Neuronal stem cell (in vitro differentiated cells): Measurements from ENCODE around the gene UNKL.
A peak's percentile ranks its signal among the peaks of the same experiment; 100 is the strongest.

Experiments
- DNase-seq: peaks from one replicate; pipeline ENCODE4 v3.0.0-alpha.2; 2013; ENCODE audit warnings: low spot score
- H2AFZ ChIP-seq: one replicate; pipeline ENCODE4 v1.6.1; 2013; ENCODE audit warnings: mild to moderate bottlenecking, low read length, inconsistent platforms
- H2AK5ac ChIP-seq: 2 replicates; pipeline ENCODE4 v1.6.1; 2013; ENCODE audit warnings: low read depth, mild to moderate bottlenecking, inconsistent platforms, low read length, moderate library complexity, mixed read lengths
- H2BK120ac ChIP-seq: 2 replicates; pipeline ENCODE4 v1.6.1; 2013; ENCODE audit warnings: low read depth, mild to moderate bottlenecking, inconsistent platforms, low read length, moderate library complexity, mixed read lengths
- H2BK12ac ChIP-seq: one replicate; pipeline ENCODE4 v1.6.1; 2013; ENCODE audit warnings: low read length, inconsistent platforms
- H2BK15ac ChIP-seq: 2 replicates; pipeline ENCODE4 v1.6.1; 2013; ENCODE audit warnings: mild to moderate bottlenecking, low read length, inconsistent platforms, mixed read lengths
- H2BK5ac ChIP-seq: one replicate; pipeline ENCODE4 v1.6.1; 2013; ENCODE audit warnings: inconsistent platforms, mild to moderate bottlenecking, low read length, moderate library complexity
- H3K14ac ChIP-seq: one replicate; pipeline ENCODE4 v1.6.1; 2013; ENCODE audit warnings: low read length, inconsistent platforms
- H3K18ac ChIP-seq: 2 replicates; pipeline ENCODE4 v1.6.1; 2013; ENCODE audit warnings: low read length, inconsistent platforms
- H3K23ac ChIP-seq: 2 replicates; pipeline ENCODE4 v1.6.1; 2013; ENCODE audit warnings: low read depth, mild to moderate bottlenecking, mixed read lengths, low read length, inconsistent platforms; ENCODE audit not compliant: poor library complexity
- H3K27ac ChIP-seq: replicated peaks from 3 replicates; pipeline ENCODE4 v1.5.1; 2013; ENCODE audit warnings: low read length, inconsistent platforms
- H3K27me3 ChIP-seq, 3 experiments: 2 replicates each; pipeline ENCODE4 v1.6.1; 2013; ENCODE audit warnings: low read length in 3 of 3, mild to moderate bottlenecking in 2 of 3, inconsistent platforms in 1 of 3, low read depth in 1 of 3, mixed read lengths in 1 of 3, moderate library complexity in 1 of 3; ENCODE audit not compliant: control insufficient read depth in 3 of 3, insufficient read depth in 3 of 3
- H3K36me3 ChIP-seq, 2 donors: replicated peaks in 1 of 2; 2 replicates each; pipeline ENCODE4 v1.6.1; 2013; ENCODE audit warnings: low read length in 2 of 2; ENCODE audit not compliant: control insufficient read depth in 2 of 2, insufficient read depth in 2 of 2
- H3K4ac ChIP-seq: 2 replicates; pipeline ENCODE4 v1.6.1; 2013; ENCODE audit warnings: inconsistent platforms, mild to moderate bottlenecking, low read length, moderate library complexity
- H3K4me1 ChIP-seq, 2 donors: 1 replicate in 1 of 2; 2 replicates in 1 of 2; pipeline ENCODE4 v1.6.1; 2013; ENCODE audit warnings: low read length in 2 of 2, low read depth in 1 of 2; ENCODE audit not compliant: control insufficient read depth in 2 of 2, insufficient read depth in 1 of 2
- H3K4me2 ChIP-seq: one replicate; pipeline ENCODE4 v1.6.1; 2013; ENCODE audit warnings: mild to moderate bottlenecking, low read length, inconsistent platforms; ENCODE audit not compliant: insufficient read depth, poor library complexity, severe bottlenecking
- H3K4me3 ChIP-seq, 2 donors: 2 replicates each; pipeline ENCODE4 v1.5.1; 2013; ENCODE audit warnings: low read length in 2 of 2, mild to moderate bottlenecking in 2 of 2, inconsistent platforms in 1 of 2, moderate library complexity in 1 of 2
- H3K79me1 ChIP-seq: one replicate; pipeline ENCODE4 v1.6.1; 2013; ENCODE audit warnings: low read depth, mild to moderate bottlenecking, inconsistent platforms, low read length, moderate library complexity
- H3K9ac ChIP-seq: one replicate; pipeline ENCODE4 v1.6.1; 2013; ENCODE audit warnings: mild to moderate bottlenecking, low read depth, low read length, inconsistent platforms; ENCODE audit not compliant: poor library complexity
- H3K9me3 ChIP-seq, 2 donors: replicated peaks in 1 of 2; 2 replicates each; pipeline versions ENCODE3 to v1.6.1; 2013; ENCODE audit warnings: low read length in 2 of 2, mild to moderate bottlenecking in 2 of 2, inconsistent platforms in 1 of 2, low read depth in 1 of 2, mixed read lengths in 1 of 2, moderate library complexity in 1 of 2; ENCODE audit not compliant: control insufficient read depth in 2 of 2, insufficient read depth in 1 of 2
- H4K8ac ChIP-seq: one replicate; pipeline ENCODE4 v1.6.1; 2013; ENCODE audit warnings: low read depth, mild to moderate bottlenecking, inconsistent platforms, low read length, moderate library complexity
- H4K91ac ChIP-seq: one replicate; pipeline ENCODE4 v1.6.1; 2013; ENCODE audit warnings: low read length, low read depth, mild to moderate bottlenecking, inconsistent platforms; ENCODE audit not compliant: poor library complexity
- WGBS, 2 donors: extraction: QIAGEN DNeasy Blood & Tissue Kit; methylation state at CpG; one replicate each; pipeline ENCODE4 v1.1.7; 2013; ENCODE audit warnings: missing lambda C conversion rate in 2 of 2, mixed read lengths in 1 of 2; ENCODE audit not compliant: insufficient read length in 2 of 2, insufficient replicate concordance in 1 of 2; ENCODE audit errors: extremely low coverage in 2 of 2; 5-methylcytosine and 5-hydroxymethylcytosine counted together

UNKL gene

GRCh38 chr16:1374418-1375297 is 39.8 kb downstream of the UNKL start:
- Histone ChIP-seq H3K9ac (no peak overlapping the region), H3K9me3 (no peaks in the 10 kb centered on the region), H3K36me3 (peaks cover 8 to 12% of the 10 kb centered on the region in 2 donors), H2AFZ (no peak overlapping the region), H3K4ac (no peak overlapping the region), H3K4me1 (peaks cover 2 to 10% of the 10 kb centered on the region in 2 donors), H4K8ac (no peak overlapping the region), H3K18ac (peak overlapping the region; percentile 38), H3K27me3 (no peaks in the 10 kb centered on the region), H3K27ac (no peak overlapping the region), H3K4me3 (no peak overlapping the region), H3K79me1 (peaks cover 28% of the 10 kb centered on the region), H3K14ac (peak overlapping the region; percentile 21), H2BK15ac (no peak overlapping the region), H2AK5ac (no peak overlapping the region), H2BK12ac (no peak overlapping the region), H3K23ac (peak overlapping the region; percentile 55), H3K4me2 (no peak overlapping the region), H4K91ac (no peak overlapping the region), H2BK5ac (no peak overlapping the region), H2BK120ac (no peak overlapping the region)
- WGBS, 2 donors, result no CpG with 5 or more reads among the region's 46 CpGs
- no peak for DNase-seq

GRCh38 chr16:1372292-1372950 is 42.1 kb downstream of the UNKL start:
- H2AK5ac ChIP-seq, result no peak overlapping the region

GRCh38 chr16:1371054-1371978 is 43.2 kb downstream of the UNKL start:
- H3K4ac ChIP-seq, result no peak overlapping the region
- no peak overlapping the region for H2BK5ac ChIP-seq
- H3K27me3 ChIP-seq, result no peaks in the 10 kb centered on the region
- H4K91ac ChIP-seq, result no peak overlapping the region
- H3K9me3 ChIP-seq, result no peaks in the 10 kb centered on the region
- H3K4me1 ChIP-seq, result no peaks in the 10 kb centered on the region
- H3K14ac ChIP-seq, result no peak overlapping the region
- no peak overlapping the region for H2BK15ac ChIP-seq
- peak overlapping the region; percentile 22 for H2BK12ac ChIP-seq
- no peak overlapping the region for H3K27ac ChIP-seq
- H3K18ac ChIP-seq, result no peak overlapping the region
- H3K23ac ChIP-seq, result no peak overlapping the region
- peak overlapping the region; percentile 65 for H4K8ac ChIP-seq
- no peak overlapping the region for H2BK120ac ChIP-seq
- H3K4me2 ChIP-seq, result no peak overlapping the region
- H3K4me3 ChIP-seq, result no peak overlapping the region
- H2AK5ac ChIP-seq, result no peak overlapping the region
- DNase-seq, result no peak
- H2AFZ ChIP-seq, result no peak overlapping the region
- H3K36me3 ChIP-seq, result peaks cover 19 to 21% of the 10 kb centered on the region in 2 donors
- H3K79me1 ChIP-seq, result peaks cover 18% of the 10 kb centered on the region
- peak overlapping the region; percentile 44 for H3K9ac ChIP-seq
- WGBS, 2 donors, result no CpG with 5 or more reads among the region's 33 CpGs

More at GRCh38 chr16:1372292-1372950, 42.1 kb downstream of the UNKL start:
- Histone ChIP-seq H2BK5ac (no peak overlapping the region), H3K79me1 (peaks cover 15% of the 10 kb centered on the region), H3K4me2 (no peak overlapping the region), H3K4me1 (no peaks in the 10 kb centered on the region), H2BK120ac (no peak overlapping the region), H3K36me3 (peaks cover 12% of the 10 kb centered on the region in 2 donors), H3K27me3 (no peaks in the 10 kb centered on the region), H3K18ac (no peak overlapping the region), H2BK15ac (no peak overlapping the region), H3K4me3 (no peak overlapping the region), H3K27ac (no peak overlapping the region), H3K4ac (no peak overlapping the region), H3K14ac (no peak overlapping the region), H4K91ac (no peak overlapping the region), H3K23ac (no peak overlapping the region), H4K8ac (no peak overlapping the region), H2AFZ (no peak overlapping the region), H3K9me3 (no peaks in the 10 kb centered on the region), H2BK12ac (no peak overlapping the region), H3K9ac (no peak overlapping the region)
- no peak for DNase-seq
- no CpG with 5 or more reads among the region's 21 CpGs for WGBS, 2 donors
